HepG2 (cell line): ENCODE measurements around the gene ERF. TPM values are rescaled to one million over a fixed set of nuclear protein-coding genes. Genes with fewer than 3 reads are reported as not detected.

Experiments
- E2F5 ChIP-seq: sonication (generic); formaldehyde crosslinking; conservative IDR thresholded peaks from 2 replicates; pipeline ENCODE4 v1.4.0; 2020; ENCODE audit warnings: missing genetic modification reagents
- FOXK1 ChIP-seq: sonication (generic); formaldehyde crosslinking; IDR thresholded peaks from 2 replicates; pipeline ENCODE4 v1.4.0; 2020; ENCODE audit warnings: low read depth, missing genetic modification reagents, borderline replicate concordance
- FOXM1 ChIP-seq: sonication (generic); formaldehyde crosslinking; IDR thresholded peaks from 2 replicates; pipeline ENCODE4 v1.5.0; 2020; ENCODE audit warnings: missing genetic modification reagents
- HMG20A ChIP-seq: IDR thresholded peaks from 2 replicates; pipeline ENCODE4 v1.6.1; 2016; ENCODE audit warnings: borderline replicate concordance
- KDM4B ChIP-seq: sonication (generic); formaldehyde crosslinking; IDR thresholded peaks from 2 replicates; pipeline ENCODE4 v1.4.0; 2020; ENCODE audit warnings: missing genetic modification reagents
- KLF16 ChIP-seq, 2 experiments: sonication (generic) in 1 of 2; formaldehyde crosslinking in 1 of 2; IDR thresholded peaks; 2 replicates each; pipeline versions ENCODE4 v1.6.1 to v1.8.0; 2016 to 2023; ENCODE audit warnings: missing genetic modification reagents in 2 of 2, missing compliant biosample characterization in 1 of 2
- MED8 ChIP-seq: sonication (generic); formaldehyde crosslinking; IDR thresholded peaks from 2 replicates; pipeline ENCODE4 v1.8.1; 2023; ENCODE audit warnings: mild to moderate bottlenecking, missing genetic modification reagents; ENCODE audit not compliant: insufficient replicate concordance
- MYNN ChIP-seq: sonication (generic); formaldehyde crosslinking; IDR thresholded peaks from 2 replicates; pipeline ENCODE4 v1.4.0; 2020; ENCODE audit warnings: mild to moderate bottlenecking, low read depth, missing genetic modification reagents
- PHB2 ChIP-seq: fragments of 450-650 bp; IDR thresholded peaks from 2 replicates; pipeline ENCODE4 v1.6.1; 2018; ENCODE audit not compliant: partially characterized antibody
- SP5 ChIP-seq: IDR thresholded peaks from 2 replicates; pipeline ENCODE4 v1.6.1; 2016; ENCODE audit warnings: low read depth, borderline replicate concordance
- TARDBP ChIP-seq: sonication (generic); formaldehyde crosslinking; IDR thresholded peaks from 2 replicates; pipeline ENCODE4 v1.8.0; 2022; ENCODE audit warnings: mild to moderate bottlenecking, missing genetic modification reagents
- TEAD3 ChIP-seq: optimal IDR thresholded peaks from 2 replicates; pipeline ENCODE3; 2016; ENCODE audit warnings: borderline replicate concordance
- TFE3 ChIP-seq: IDR thresholded peaks from 2 replicates; pipeline ENCODE4 v1.6.1; 2016
- ZBTB37 ChIP-seq: sonication (generic); formaldehyde crosslinking; IDR thresholded peaks from 2 replicates; pipeline ENCODE4 v1.4.0; 2020; ENCODE audit warnings: mild to moderate bottlenecking, missing genetic modification reagents
- ZBTB38 ChIP-seq: sonication (generic); formaldehyde crosslinking; IDR thresholded peaks from 2 replicates; pipeline ENCODE4 v1.5.1; 2020; ENCODE audit warnings: mild to moderate bottlenecking, missing genetic modification reagents
- ZBTB4 ChIP-seq: sonication (generic); formaldehyde crosslinking; IDR thresholded peaks from 2 replicates; pipeline ENCODE4 v1.4.0; 2020; ENCODE audit warnings: missing genetic modification reagents, mild to moderate bottlenecking, borderline replicate concordance
- ZNF235 ChIP-seq: sonication (generic); formaldehyde crosslinking; IDR thresholded peaks from 2 replicates; pipeline ENCODE4 v1.8.1; 2023; ENCODE audit warnings: mild to moderate bottlenecking, missing genetic modification reagents, borderline replicate concordance
- ZNF337 ChIP-seq: sonication (generic); formaldehyde crosslinking; IDR thresholded peaks from 2 replicates; pipeline ENCODE4 v1.5.1; 2020; ENCODE audit warnings: missing genetic modification reagents, low read depth, mild to moderate bottlenecking, borderline replicate concordance
- ZNF580 ChIP-seq: IDR thresholded peaks from 2 replicates; pipeline ENCODE4 v1.6.1; 2016; ENCODE audit warnings: low read depth, borderline replicate concordance
- ZNF788 ChIP-seq: sonication (generic); formaldehyde crosslinking; IDR thresholded peaks from 2 replicates; pipeline ENCODE4 v1.5.0; 2020; ENCODE audit warnings: mild to moderate bottlenecking, missing genetic modification reagents, borderline replicate concordance
- ZNF878 ChIP-seq: sonication (generic); formaldehyde crosslinking; IDR thresholded peaks from 2 replicates; pipeline ENCODE4 v1.8.1; 2023; ENCODE audit warnings: mild to moderate bottlenecking, missing genetic modification reagents, moderate library complexity
- polyA plus RNA-seq, 8 experiments: library from polyadenylated mRNA; depleted of rRNA in 3 of 8; stranded (reverse) in 7 of 8; unstranded in 1 of 8; fragments of >200 nt; fragmentation: Illumina TruSeq in 4 of 8; extraction: Trizol in 4 of 8; gene quantifications; 2 replicates each; pipeline versions ENCODE4 v1.2.1 to v1.2.3, GENCODE V29; 2011 to 2016; ENCODE audit warnings: low read depth in 4 of 8, missing spikeins in 1 of 8, mixed read lengths in 1 of 8; ENCODE audit not compliant: insufficient read depth in 1 of 8
- total RNA-seq, 5 experiments: library from RNA; depleted of rRNA; stranded (reverse); fragments of >200 nt; fragmentation: Illumina TruSeq; extraction: Trizol; gene quantifications; 2 replicates each; pipeline ENCODE4 v1.2.3, GENCODE V29; 2016; ENCODE audit warnings: low read depth in 1 of 5

The ERF gene
- total and polyA plus RNA-seq, 2 of the 13 experiments (the other 11 are each of a cell fraction or from before 2014, with no cell fraction given), result 67.1 to 69.9 TPM

- TF ChIP-seq ZNF235 (CRISPR knock-in tag), result no peak
- TF ChIP-seq ZBTB38 (CRISPR knock-in tag), result 0 out of 2 replicates have a peak, but pooled peaks have one; percentile 18
- no peak for TF ChIP-seq MED8 (CRISPR knock-in tag)
- no peak for TF ChIP-seq PHB2
- no peak for TF ChIP-seq MYNN (CRISPR knock-in tag)
- TF ChIP-seq HMG20A (CRISPR knock-in tag), result no peak
- TF ChIP-seq KLF16 (CRISPR knock-in tag; IDR thresholded peaks at IDR 0.05), result 0 out of 4 replicates have a peak, but pooled peaks of 1 of the 2 experiments have one; percentile 24
- TF ChIP-seq ZNF878 (CRISPR knock-in tag), result no peak
- no peak for TF ChIP-seq TFE3 (CRISPR knock-in tag)
- TF ChIP-seq SP5 (CRISPR knock-in tag), result no peak
- no peak for TF ChIP-seq E2F5 (CRISPR knock-in tag)
- no peak for TF ChIP-seq ZNF580
- no peak for TF ChIP-seq FOXM1 (CRISPR knock-in tag)
- no peak for TF ChIP-seq KDM4B
- no peak for TF ChIP-seq ZNF788 (CRISPR knock-in tag)
- TF ChIP-seq TARDBP (CRISPR knock-in tag), result 0 out of 2 replicates have a peak, but pooled peaks have one; percentile 17
- TF ChIP-seq FOXK1 (CRISPR knock-in tag), result no peak
- no peak for TF ChIP-seq ZNF337
- TF ChIP-seq TEAD3 (CRISPR knock-in tag), result no peak
- no peak for TF ChIP-seq ZBTB37
- TF ChIP-seq ZBTB4, result peak; percentile 35; the same call in 1 of the 2 replicates
These were observed 15.6 kb upstream of the ERF start (continued) for GRCh38 chr19:42270346-42271044.
